ENCODE data around the gene SCN3A.

- TF ChIP-seq POLR2A (IDR thresholded peaks at IDR 0.05; ENCODE audit: low read depth, low read length) (no peak), POLR2AphosphoS5 (IDR thresholded peaks at IDR 0.05; ENCODE audit: low read depth, low read length) (no peak)
Measured at GRCh38 chr2:165224941-165225340, 21.1 kb upstream of the SCN3A start.
